HepG2 (cell line): ENCODE measurements around the gene CALD1.

Experiments used
- SP1 ChIP-seq, 2 experiments: fragments of 450-650 bp in 1 of 2; sonication (generic) in 1 of 2; formaldehyde crosslinking in 1 of 2; IDR thresholded peaks; 2 replicates each; pipeline versions ENCODE4 v1.4.0 to v1.6.1; 2016 to 2020; ENCODE audit warnings: missing genetic modification reagents in 1 of 2
- ZBED4 ChIP-seq: sonication (generic); formaldehyde crosslinking; IDR thresholded peaks from 2 replicates; pipeline ENCODE4 v1.4.0; 2020; ENCODE audit warnings: missing genetic modification reagents, borderline replicate concordance
- ZBTB38 ChIP-seq: sonication (generic); formaldehyde crosslinking; IDR thresholded peaks from 2 replicates; pipeline ENCODE4 v1.5.1; 2020; ENCODE audit warnings: mild to moderate bottlenecking, missing genetic modification reagents

GRCh38 chr7:134764365-134764764, 15.1 kb upstream of the CALD1 start:
- TF ChIP-seq ZBED4 (CRISPR knock-in tag) = no peak
- TF ChIP-seq ZBTB38 (CRISPR knock-in tag) = no peak
- TF ChIP-seq SP1 (IDR thresholded peaks at IDR 0.05) = no peak
- TF ChIP-seq SP1 (CRISPR knock-in tag; IDR thresholded peaks at IDR 0.05) = no peak
